ENCODE results near the gene RNLS.

RNLS gene

DNA sequence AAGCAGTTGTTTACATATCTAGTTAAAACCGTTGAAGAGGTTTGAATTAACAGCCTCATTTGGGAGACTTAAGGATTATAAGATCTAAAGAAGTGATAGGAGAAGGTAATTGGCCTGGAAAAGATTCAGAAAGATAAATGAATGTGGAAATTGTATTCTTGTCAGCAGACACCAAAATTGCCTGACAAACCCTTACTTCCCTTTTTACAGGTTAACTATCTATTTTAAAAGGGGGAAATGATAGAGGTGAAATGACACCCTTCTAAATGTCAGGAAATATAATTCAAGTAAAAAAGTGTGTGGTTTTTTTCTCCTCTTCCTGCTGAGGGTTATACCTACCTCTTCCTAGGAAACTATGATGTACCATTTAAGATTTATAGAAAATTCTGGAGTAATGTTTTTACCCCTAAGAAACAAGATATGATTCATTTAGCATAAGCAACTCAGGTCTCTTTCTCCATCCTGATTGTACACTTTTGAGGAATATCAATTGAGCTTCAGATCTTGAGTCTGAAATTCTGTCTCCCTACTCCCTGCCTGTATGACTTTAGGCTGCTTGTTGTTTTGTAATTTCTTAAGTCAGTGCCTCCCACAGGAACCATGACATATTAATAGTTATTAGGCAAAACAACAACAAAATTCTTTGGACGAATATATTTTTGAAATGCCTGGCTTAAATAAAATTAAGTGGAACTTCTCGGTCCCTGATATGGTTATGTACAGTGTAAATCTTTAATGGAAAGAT, 250.4 kb downstream of the RNLS start:
- H3K4me3 ChIP-seq (ENCODE audit: low read depth, low read length), result no peak overlapping the region
- TF ChIP-seq, protein P1, sequence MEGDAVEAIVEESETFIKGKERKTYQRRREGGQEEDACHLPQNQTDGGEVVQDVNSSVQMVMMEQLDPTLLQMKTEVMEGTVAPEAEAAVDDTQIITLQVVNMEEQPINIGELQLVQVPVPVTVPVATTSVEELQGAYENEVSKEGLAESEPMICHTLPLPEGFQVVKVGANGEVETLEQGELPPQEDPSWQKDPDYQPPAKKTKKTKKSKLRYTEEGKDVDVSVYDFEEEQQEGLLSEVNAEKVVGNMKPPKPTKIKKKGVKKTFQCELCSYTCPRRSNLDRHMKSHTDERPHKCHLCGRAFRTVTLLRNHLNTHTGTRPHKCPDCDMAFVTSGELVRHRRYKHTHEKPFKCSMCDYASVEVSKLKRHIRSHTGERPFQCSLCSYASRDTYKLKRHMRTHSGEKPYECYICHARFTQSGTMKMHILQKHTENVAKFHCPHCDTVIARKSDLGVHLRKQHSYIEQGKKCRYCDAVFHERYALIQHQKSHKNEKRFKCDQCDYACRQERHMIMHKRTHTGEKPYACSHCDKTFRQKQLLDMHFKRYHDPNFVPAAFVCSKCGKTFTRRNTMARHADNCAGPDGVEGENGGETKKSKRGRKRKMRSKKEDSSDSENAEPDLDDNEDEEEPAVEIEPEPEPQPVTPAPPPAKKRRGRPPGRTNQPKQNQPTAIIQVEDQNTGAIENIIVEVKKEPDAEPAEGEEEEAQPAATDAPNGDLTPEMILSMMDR (IDR thresholded peaks at IDR 0.05; ENCODE audit: low read depth, low read length), result no peak

DNA sequence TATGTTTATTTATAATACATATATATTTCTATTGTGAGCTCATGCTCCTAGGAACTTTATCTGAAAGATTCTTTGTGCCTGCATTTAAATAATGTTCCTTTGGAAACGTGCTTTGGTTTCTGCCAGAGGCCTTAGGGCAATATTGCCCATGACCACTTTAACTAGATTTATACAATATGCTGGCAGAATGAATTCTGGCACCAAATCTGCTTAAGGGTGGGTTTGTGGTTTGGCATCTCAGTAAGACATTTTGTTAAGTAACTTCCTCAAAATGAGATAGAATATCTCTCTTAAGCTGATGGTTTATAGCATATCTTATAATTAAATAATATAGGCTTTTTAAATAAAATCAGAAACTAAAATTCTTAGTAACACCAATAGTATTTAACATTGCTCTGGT, 252.9 kb downstream of the RNLS start:
- TF ChIP-seq, protein P1 (IDR thresholded peaks at IDR 0.05; ENCODE audit: low read depth, low read length), result no peak
- H3K4me3 ChIP-seq (ENCODE audit: low read depth, low read length), result no peak overlapping the region

DNA sequence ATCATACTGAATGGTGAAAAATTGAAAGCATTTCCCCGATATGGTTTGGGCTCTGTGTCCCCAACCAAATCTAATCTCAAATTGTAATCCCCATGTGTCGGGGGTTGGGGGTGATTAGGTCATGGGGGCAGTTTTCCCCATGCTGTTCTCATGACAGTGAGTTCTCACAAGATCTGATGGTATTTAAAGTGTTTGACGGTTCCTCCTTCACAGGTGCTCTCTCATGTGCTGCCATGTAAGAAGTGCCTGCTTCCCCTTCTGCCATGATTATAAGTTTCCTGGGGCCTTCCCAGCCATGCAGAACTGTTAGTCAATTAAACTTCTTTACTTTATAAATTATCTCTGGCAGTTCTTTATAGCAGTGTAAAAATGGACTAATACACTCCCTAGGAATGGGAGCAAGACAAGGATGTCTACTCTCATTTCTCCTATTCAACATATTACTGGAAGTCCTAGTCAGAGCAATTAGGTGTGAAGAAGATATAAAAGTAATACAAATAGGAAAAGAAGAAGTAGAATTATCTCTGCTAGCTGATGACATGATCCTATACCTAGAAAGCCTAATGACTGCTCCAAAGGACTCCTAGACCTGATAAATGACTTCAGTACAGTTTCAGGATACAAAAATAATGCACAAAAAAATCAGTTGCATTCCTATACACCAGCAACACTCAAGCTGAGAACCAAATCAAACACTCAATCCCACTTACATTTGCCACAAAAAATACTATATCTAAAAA, 260.6 kb downstream of the RNLS start:
- TF ChIP-seq, protein P1 (IDR thresholded peaks at IDR 0.05; ENCODE audit: low read depth, low read length), result no peak
- no peak overlapping the region for H3K4me3 ChIP-seq (ENCODE audit: low read depth, low read length)

DNA sequence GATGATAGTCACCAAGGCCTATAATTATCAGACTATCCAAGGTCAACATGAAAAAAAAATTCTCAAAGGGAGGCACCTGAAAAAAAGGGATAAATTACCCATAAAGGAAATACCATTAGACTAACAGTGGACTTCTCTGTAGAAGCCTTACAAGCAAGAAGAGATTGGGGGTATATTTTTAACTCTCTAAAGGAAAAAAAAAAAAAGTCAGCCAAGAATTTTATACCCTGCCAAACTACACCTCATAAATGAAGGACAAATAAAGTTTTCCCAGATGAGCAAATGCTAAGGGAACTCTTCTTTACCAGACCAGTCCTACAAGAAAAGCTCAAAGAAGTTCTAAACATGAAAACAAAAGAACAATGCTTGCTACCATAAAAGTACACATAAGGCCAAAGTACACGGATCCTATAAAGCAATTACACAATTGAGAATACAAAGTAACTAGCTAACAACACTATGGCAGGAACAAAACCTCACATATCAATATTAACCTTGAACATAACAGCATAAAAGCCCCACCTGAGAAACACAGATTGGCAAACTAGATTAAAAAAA, 263.1 kb downstream of the RNLS start:
- no peak overlapping the region for H3K4me3 ChIP-seq (ENCODE audit: low read depth, low read length)
- TF ChIP-seq, protein P1 (IDR thresholded peaks at IDR 0.05; ENCODE audit: low read depth, low read length), result no peak

DNA sequence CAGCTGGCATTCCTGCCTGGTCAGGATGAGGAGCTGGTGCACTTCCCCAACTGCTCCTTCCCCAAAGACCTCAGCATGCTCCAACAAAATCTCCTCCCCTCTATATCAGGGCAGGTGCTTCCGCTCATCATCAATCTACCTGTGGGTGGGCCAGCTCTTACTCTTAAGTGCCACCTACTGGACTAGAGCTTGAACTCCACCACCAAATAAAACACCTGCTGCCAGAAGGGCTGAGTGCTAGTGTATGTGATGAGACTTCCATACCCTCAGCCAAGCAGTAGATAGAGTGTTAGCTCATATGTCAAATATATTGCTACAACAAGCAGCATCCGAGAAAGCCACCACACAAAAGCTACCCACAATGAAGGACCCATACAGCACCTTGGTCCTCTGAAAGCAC, 264.3 kb downstream of the RNLS start:
- no peak overlapping the region for H3K4me3 ChIP-seq (ENCODE audit: low read depth, low read length)
- TF ChIP-seq, protein P1 (IDR thresholded peaks at IDR 0.05; ENCODE audit: low read depth, low read length), result peak; percentile 41

DNA sequence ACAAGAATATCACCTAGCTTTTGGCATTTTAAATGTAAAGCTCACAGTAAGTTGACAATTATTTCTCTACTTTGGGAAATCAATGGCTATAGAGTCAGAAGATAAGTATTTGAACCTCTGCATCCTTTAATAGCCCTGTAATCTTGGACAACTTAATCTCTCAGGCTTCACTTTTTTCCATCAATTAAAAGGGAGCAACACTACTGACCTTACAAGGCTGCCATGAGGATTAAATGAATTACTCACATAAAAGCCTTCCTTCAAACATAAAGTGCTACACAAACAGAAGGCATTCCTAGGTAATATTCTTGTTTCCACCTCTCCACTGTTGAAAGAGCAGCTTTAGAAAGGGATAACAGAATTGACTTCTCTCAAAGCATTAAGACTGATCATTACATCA, 266.0 kb downstream of the RNLS start:
- no peak overlapping the region for H3K4me3 ChIP-seq (ENCODE audit: low read depth, low read length)
- TF ChIP-seq, protein P1 (IDR thresholded peaks at IDR 0.05; ENCODE audit: low read depth, low read length), result no peak

Data from WI38 (cell line).